IMR-90 (cell line): ENCODE measurements around the gene C18orf32. TPM values are rescaled to one million over a fixed set of nuclear protein-coding genes. Genes with fewer than 3 reads are reported as not detected.
"Not testable (repeated sequence)": the region's sequence is repeated elsewhere in the genome, so short reads cannot be mapped to it uniquely, and the experiment has no call there.

Experiments
- ATAC-seq: fragments of 200-7000 bp; cut with Tn5 transposase; 2 replicates; pipeline ENCODE4 v1.9.1; 2020; ENCODE audit warnings: low read depth, mild to moderate bottlenecking, moderate library complexity
- BruUV-seq: library from RNA; stranded (reverse); fragments of 400-500 nt; replicated peaks from 2 replicates; lab custom pipeline; 2021; lab: Mats Ljungman, UMichigan
- CTCF ChIA-PET: fragments of 300-600 bp; formaldehyde crosslinking; extraction: SDS; loops from one replicate; lab custom pipeline; 2021; ENCODE audit warnings: antibody characterized with exemption; lab: Yijun Ruan, JAX
- POLR2A ChIA-PET: fragments of 300-600 bp; sonication (Branson Sonifier 250); formaldehyde crosslinking; loops from one replicate; lab custom pipeline; 2022; ENCODE audit warnings: antibody characterized with exemption; ENCODE audit not compliant: unreplicated experiment; lab: Charles Lee
- DNase-seq: peaks from one replicate; pipeline ENCODE4 v3.0.0; 2013
- H2AFZ ChIP-seq: replicated peaks from 2 replicates; pipeline ENCODE3; 2013; ENCODE audit warnings: low read length, mild to moderate bottlenecking; ENCODE audit not compliant: poor library complexity
- H2AK5ac ChIP-seq: 2 replicates; pipeline ENCODE4 v1.6.1; 2013; ENCODE audit warnings: low read depth, low read length, inconsistent platforms
- H2AK9ac ChIP-seq: replicated peaks from 2 replicates; pipeline ENCODE3; 2013; ENCODE audit warnings: mild to moderate bottlenecking, low read depth, low read length, moderate library complexity; ENCODE audit not compliant: poor library complexity
- H2BK120ac ChIP-seq: 2 replicates; pipeline ENCODE4 v1.6.1; 2013; ENCODE audit warnings: low read depth, low read length, inconsistent platforms
- H2BK15ac ChIP-seq: 3 replicates; pipeline ENCODE4 v1.6.1; 2013; ENCODE audit warnings: low read depth, low read length, inconsistent platforms
- H2BK20ac ChIP-seq: 2 replicates; pipeline ENCODE4 v1.6.1; 2013; ENCODE audit warnings: low read depth, mild to moderate bottlenecking, inconsistent platforms, low read length, moderate library complexity
- H2BK5ac ChIP-seq: 2 replicates; pipeline ENCODE4 v1.6.1; 2013; ENCODE audit warnings: mild to moderate bottlenecking, low read depth, low read length, inconsistent platforms; ENCODE audit not compliant: poor library complexity, severe bottlenecking
- H3K14ac ChIP-seq: replicated peaks from 2 replicates; pipeline ENCODE4 v1.6.1; 2013; ENCODE audit warnings: low read depth, low read length, inconsistent platforms
- H3K18ac ChIP-seq: 2 replicates; pipeline ENCODE4 v1.6.1; 2013; ENCODE audit warnings: low read depth, low read length, control low read depth
- H3K23ac ChIP-seq: 2 replicates; pipeline ENCODE4 v1.6.1; 2013; ENCODE audit warnings: low read depth, low read length, inconsistent platforms
- H3K27ac ChIP-seq: 2 replicates; pipeline ENCODE4 v1.5.1; 2013; ENCODE audit warnings: mild to moderate bottlenecking, control low read depth, low read length; ENCODE audit not compliant: insufficient read depth
- H3K27me3 ChIP-seq: 2 replicates; pipeline ENCODE4 v1.6.1; 2013; ENCODE audit warnings: low read length; ENCODE audit not compliant: control insufficient read depth, insufficient read depth
- H3K36me3 ChIP-seq: 2 replicates; pipeline ENCODE4 v1.6.1; 2013; ENCODE audit warnings: low read length, mixed read lengths; ENCODE audit not compliant: control insufficient read depth, insufficient read depth
- H3K4ac ChIP-seq: 2 replicates; pipeline ENCODE4 v1.6.1; 2013; ENCODE audit warnings: low read depth, low read length, inconsistent platforms
- H3K4me1 ChIP-seq: 2 replicates; pipeline ENCODE4 v1.6.1; 2013; ENCODE audit warnings: low read length, mixed read lengths; ENCODE audit not compliant: control insufficient read depth, insufficient read depth
- H3K4me2 ChIP-seq: 2 replicates; pipeline ENCODE4 v1.6.1; 2013; ENCODE audit warnings: low read depth, mild to moderate bottlenecking, control low read depth, low read length, moderate library complexity
- H3K4me3 ChIP-seq: 2 replicates; pipeline ENCODE4 v1.5.1; 2013; ENCODE audit warnings: low read depth, mild to moderate bottlenecking, control low read depth, low read length, moderate library complexity; ENCODE audit not compliant: insufficient read depth
- H3K56ac ChIP-seq: 2 replicates; pipeline ENCODE4 v1.6.1; 2013; ENCODE audit warnings: low read length, inconsistent platforms; ENCODE audit not compliant: insufficient read depth; ENCODE audit errors: extremely low read depth
- H3K79me1 ChIP-seq, 2 experiments: 2 replicates each; pipeline ENCODE4 v1.6.1; 2013; ENCODE audit warnings: low read length in 2 of 2, inconsistent platforms in 1 of 2, low read depth in 1 of 2
- H3K9ac ChIP-seq: 2 replicates; pipeline ENCODE4 v1.6.1; 2013; ENCODE audit warnings: low read depth, low read length, control low read depth
- H3K9me1 ChIP-seq: 2 replicates; pipeline ENCODE4 v1.6.1; 2013; ENCODE audit warnings: low read length, inconsistent platforms; ENCODE audit not compliant: insufficient read depth
- H3K9me3 ChIP-seq: 2 replicates; pipeline ENCODE4 v1.6.1; 2013; ENCODE audit warnings: low read length; ENCODE audit not compliant: control insufficient read depth, insufficient read depth
- H4K20me1 ChIP-seq: 2 replicates; pipeline ENCODE4 v1.6.1; 2013; ENCODE audit warnings: low read length, inconsistent platforms; ENCODE audit not compliant: insufficient read depth
- H4K5ac ChIP-seq: 2 replicates; pipeline ENCODE4 v1.6.1; 2013; ENCODE audit warnings: mild to moderate bottlenecking, low read depth, low read length, control low read depth
- H4K8ac ChIP-seq, 2 experiments: 2 replicates each; pipeline ENCODE4 v1.6.1; 2013; ENCODE audit warnings: low read depth in 2 of 2, low read length in 2 of 2, control low read depth in 1 of 2, inconsistent platforms in 1 of 2
- H4K91ac ChIP-seq: 2 replicates; pipeline ENCODE4 v1.6.1; 2013; ENCODE audit warnings: low read depth, low read length, inconsistent platforms; ENCODE audit not compliant: insufficient read depth
- MAFK ChIP-seq: IDR thresholded peaks from 2 replicates; pipeline ENCODE4 v1.6.1; 2012; ENCODE audit warnings: low read depth, low read length, improper control_type of control experiment
- MXI1 ChIP-seq: IDR thresholded peaks from 2 replicates; pipeline ENCODE4 v1.6.1; 2012; ENCODE audit warnings: low read depth, mild to moderate bottlenecking, low read length, moderate library complexity, borderline replicate concordance
- NFE2L2 ChIP-seq: fragments of 150-350 bp; IDR thresholded peaks from 2 replicates; pipeline ENCODE4 v1.6.1; 2016; ENCODE audit warnings: low read depth, mild to moderate bottlenecking, low read length
- WGBS, 2 experiments: methylation state at CpG; one replicate each; pipeline versions ENCODE4 v1.1.5 to v1.1.7; 2013; ENCODE audit warnings: missing lambda C conversion rate in 2 of 2; ENCODE audit not compliant: insufficient read length in 1 of 2; ENCODE audit errors: extremely low coverage in 2 of 2; 5-methylcytosine and 5-hydroxymethylcytosine counted together
- dilution Hi-C: fragments of 300-500 bp; cut with HindIII; formaldehyde crosslinking; loops from one replicate; pipeline ENCODE4 v1.14.3; 2018; ENCODE audit warnings: low sequenced_read_pairs; ENCODE audit not compliant: unreplicated experiment
- in situ Hi-C: fragments of 300-500 bp; cut with MboI; formaldehyde crosslinking; loops from 3 replicates; pipeline ENCODE4 v1.14.3; 2019; ENCODE audit warnings: low sequenced_read_pairs, inconsistent platforms, mixed read lengths
- intact Hi-C: fragments of 100-400 bp; cut with micrococcal nuclease; formaldehyde crosslinking; loops from 2 replicates; pipeline ENCODE4 v1.10.0; 2022
- polyA plus RNA-seq, 3 experiments: library from polyadenylated mRNA; depleted of rRNA; stranded (reverse); fragments of >200 nt; gene quantifications; 2 replicates each; pipeline ENCODE4 v1.2.3, GENCODE V29; 2012; ENCODE audit warnings: low replicate concordance in 1 of 3
- total RNA-seq: library from RNA; depleted of rRNA; stranded (reverse); fragments of >200 nt; gene quantifications from 2 replicates; pipeline ENCODE4 v1.2.3, GENCODE V29; 2012

C18orf32 gene
- total and polyA plus RNA-seq, 2 of the 4 experiments (the other 2 are of a cell fraction), result 3.6 to 21.4 TPM

DNA sequence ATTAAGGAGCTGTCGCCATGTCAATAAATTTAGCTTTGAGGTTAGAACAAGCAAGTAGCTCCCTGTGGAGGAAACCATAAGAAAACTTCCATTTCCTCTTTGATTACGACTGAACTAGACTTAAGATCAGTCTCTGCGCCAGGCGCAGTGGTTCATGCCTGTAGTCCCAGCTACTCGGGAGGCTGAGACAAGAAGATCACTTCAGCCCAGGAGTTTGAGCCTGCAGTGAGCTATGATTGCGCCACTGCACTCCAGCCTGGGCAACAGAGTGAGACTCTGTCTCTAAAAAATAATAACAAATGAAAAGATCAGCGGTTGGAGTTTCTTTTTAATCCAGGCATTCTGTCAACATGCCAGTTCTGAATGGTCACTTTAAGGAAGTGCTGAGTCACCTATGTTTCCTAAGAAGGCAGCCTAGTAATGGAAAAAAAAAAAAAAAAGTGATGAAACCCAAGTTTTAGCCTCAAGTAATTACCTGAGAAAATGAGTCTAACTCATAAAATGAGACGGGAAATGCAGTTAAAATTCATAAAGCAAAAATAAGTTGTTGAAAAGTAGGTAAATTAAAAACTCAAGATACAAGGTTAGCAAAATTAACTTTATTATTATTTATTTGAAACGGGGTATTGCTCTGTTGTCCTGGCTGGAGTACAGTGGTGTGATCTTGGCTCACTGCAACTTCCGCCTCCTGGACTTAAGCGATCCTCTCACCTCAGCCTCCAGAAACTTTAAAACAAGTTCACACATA, 10.2 kb downstream of the C18orf32 start:
- ChIA-PET POLR2A (no interaction called here), CTCF (interaction anchor here (0.9 kb wide), 1 partner anchor 10 kb away, joined by 3 read pairs; the partner anchor contains the start of gene C18orf32)
- Histone ChIP-seq H3K9me3 (no peaks in the 10 kb centered on the region), H3K4me2 (no peak overlapping the region), H3K4me3 (no peak overlapping the region), H3K18ac (no peak overlapping the region), H3K9me1 (peaks cover 6% of the 10 kb centered on the region; the same call in 1 of the 2 replicates), H2AK9ac (no peak overlapping the region), H3K27me3 (no peaks in the 10 kb centered on the region), H4K5ac (no peak overlapping the region), H2BK120ac (peak overlapping the region; percentile 40; the same call in 1 of the 2 replicates), H2BK20ac (peak overlapping the region; percentile 35; the same call in 1 of the 2 replicates), H3K36me3 (peaks cover 15% of the 10 kb centered on the region), H3K4me1 (no peaks in the 10 kb centered on the region), H3K14ac (no peak overlapping the region), H3K56ac (no peak overlapping the region), H2BK5ac (peak overlapping the region; percentile 19), H3K23ac (no peak overlapping the region), H2AK5ac (no peak overlapping the region; the same call in 1 of the 2 replicates), H3K79me1 (peaks cover 0 to 6% of the 10 kb centered on the region in 2 experiments; a peak in 2 of 4 replicates), H4K20me1 (no peaks in the 10 kb centered on the region), H3K27ac (no peak overlapping the region), H4K8ac (0 out of 4 replicates have a peak overlapping the region, but pooled peaks of 1 of the 2 experiments have one; percentile 49), H2AFZ (no peak overlapping the region), H2BK15ac (no peak overlapping the region), H3K9ac (no peak overlapping the region), H3K4ac (peak overlapping the region; percentile 65; the same call in 1 of the 2 replicates), H4K91ac (peak overlapping the region; percentile 37; the same call in 1 of the 2 replicates)
- in situ Hi-C loops, result no loop called here
- dilution Hi-C loops, result no loop called here
- 60% methylated on average over 1 of the region's 11 CpGs; no CpG with 5 or more reads in 1 of the 2 experiments for WGBS, 2 experiments
- DNase-seq (peak; percentile 65), ATAC-seq (no peak)
- no TSS peak for BruUV-seq
- intact Hi-C loops, result no loop called here
- TF ChIP-seq MAFK (peak; percentile 59; the same call in 1 of the 2 replicates), NFE2L2 (peak; percentile 94), MXI1 (no peak)

DNA sequence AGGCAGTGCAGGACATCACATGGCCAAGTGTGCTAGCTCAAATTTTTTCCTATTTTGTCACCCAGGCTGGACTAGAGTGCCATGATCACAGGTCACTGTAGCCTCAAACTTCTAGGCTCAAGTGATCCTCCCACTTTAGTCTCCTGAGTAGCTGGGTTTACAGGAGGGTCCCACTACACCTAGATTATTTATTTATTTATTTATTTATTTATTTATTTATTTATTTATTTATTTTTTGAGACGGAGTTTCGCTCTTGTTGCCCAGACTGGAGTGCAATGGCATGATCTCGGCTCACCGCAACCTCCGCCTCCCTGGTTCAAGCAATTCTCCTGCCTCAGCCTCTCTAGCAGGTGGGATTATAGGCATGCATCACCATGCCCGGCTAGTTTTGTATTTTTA, 12.1 kb downstream of the C18orf32 start:
- H3K4me1 ChIP-seq, H2AK9ac ChIP-seq, H2BK120ac ChIP-seq, H2AK5ac ChIP-seq, H2AFZ ChIP-seq, H2BK15ac ChIP-seq, POLR2A ChIA-PET, H3K23ac ChIP-seq, H3K27me3 ChIP-seq, in situ Hi-C loops, ATAC-seq, H3K9me1 ChIP-seq, H3K27ac ChIP-seq, H2BK20ac ChIP-seq, H4K5ac ChIP-seq, H4K20me1 ChIP-seq, dilution Hi-C loops, DNase-seq, H3K9ac ChIP-seq, H3K9me3 ChIP-seq, H3K36me3 ChIP-seq, H3K14ac ChIP-seq, intact Hi-C loops, H3K79me1 ChIP-seq, H3K18ac ChIP-seq, H2BK5ac ChIP-seq, H3K4ac ChIP-seq, H3K4me3 ChIP-seq, H3K56ac ChIP-seq, H4K91ac ChIP-seq, BruUV-seq, CTCF ChIA-PET, H3K4me2 ChIP-seq, H4K8ac ChIP-seq: not testable (repeated sequence)
- no CpG with 5 or more reads among the region's 6 CpGs for WGBS, 2 experiments
